GM23338 (cell line): ENCODE data around the gene DTHD1. TPM values are rescaled to one million over a fixed set of nuclear protein-coding genes. Genes with fewer than 3 reads are reported as not detected.

ENCODE experiments used
- ATAC-seq: fragments of 200-7000 bp; cut with Tn5 transposase; 3 replicates; pipeline ENCODE4 v1.9.1; 2020
- DNase-seq: peaks from one replicate; pipeline ENCODE4 v3.0.0-alpha.2; 2015; ENCODE audit warnings: low spot score
- H2AFZ ChIP-seq: fragments of 200-600 bp; sonication (generic); 2 replicates; pipeline ENCODE4 v1.8.0; 2016; ENCODE audit warnings: antibody characterized with exemption, mild to moderate bottlenecking, moderate library complexity
- H3F3A ChIP-seq: fragments of 200-600 bp; sonication (generic); replicated peaks from 2 replicates; pipeline ENCODE4 v1.8.0; 2017; ENCODE audit warnings: antibody characterized with exemption, mixed run types, low read depth
- H3K27ac ChIP-seq: fragments of 200-600 bp; sonication (generic); 2 replicates; pipeline ENCODE4 v1.6.1; 2016; ENCODE audit warnings: low read depth
- H3K27me3 ChIP-seq: fragments of 200-600 bp; sonication (generic); 2 replicates; pipeline ENCODE4 v1.8.0; 2016; ENCODE audit warnings: mild to moderate bottlenecking, mixed run types, moderate library complexity; ENCODE audit not compliant: insufficient read depth
- H3K36me3 ChIP-seq: fragments of 200-600 bp; sonication (generic); 2 replicates; pipeline ENCODE4 v1.8.0; 2016; ENCODE audit warnings: mild to moderate bottlenecking; ENCODE audit not compliant: insufficient read depth
- H3K4me1 ChIP-seq: fragments of 200-600 bp; sonication (generic); 2 replicates; pipeline ENCODE4 v1.8.0; 2016; ENCODE audit warnings: mild to moderate bottlenecking, moderate library complexity; ENCODE audit not compliant: insufficient read depth
- H3K4me2 ChIP-seq: fragments of 200-600 bp; sonication (generic); 2 replicates; pipeline ENCODE4 v1.7.1; 2017; ENCODE audit warnings: mixed run types
- H3K4me3 ChIP-seq: fragments of 200-600 bp; sonication (generic); 2 replicates; pipeline ENCODE4 v1.6.1; 2016; ENCODE audit warnings: mixed run types
- H3K79me2 ChIP-seq: fragments of 200-600 bp; sonication (generic); replicated peaks from 2 replicates; pipeline ENCODE4 v1.8.0; 2017; ENCODE audit warnings: mild to moderate bottlenecking; ENCODE audit not compliant: insufficient read depth
- H3K9me2 ChIP-seq: fragments of 200-600 bp; sonication (generic); 2 replicates; pipeline ENCODE4 v1.8.0; 2017; ENCODE audit not compliant: insufficient read depth
- H4K20me1 ChIP-seq: fragments of 200-600 bp; sonication (generic); replicated peaks from 2 replicates; pipeline ENCODE4 v1.8.0; 2017; ENCODE audit warnings: mild to moderate bottlenecking; ENCODE audit not compliant: insufficient read depth
- H3K27ac Mint-ChIP-seq: 2 replicates; pipeline ENCODE4 v1.8.0; 2020; ENCODE audit warnings: inconsistent platforms, mild to moderate bottlenecking, moderate library complexity, mixed read lengths
- H3K27me3 Mint-ChIP-seq: 3 replicates; pipeline ENCODE4 v1.8.0; 2022; ENCODE audit warnings: low read depth, mild to moderate bottlenecking, moderate library complexity, mixed read lengths, inconsistent platforms; ENCODE audit not compliant: insufficient read depth, poor library complexity
- H3K36me3 Mint-ChIP-seq: 3 replicates; pipeline ENCODE4 v1.8.0; 2021; ENCODE audit warnings: low read depth, mild to moderate bottlenecking, inconsistent platforms, moderate library complexity, mixed read lengths
- H3K4me1 Mint-ChIP-seq: 3 replicates; pipeline ENCODE4 v1.8.0; 2020; ENCODE audit warnings: mild to moderate bottlenecking, inconsistent platforms, mixed read lengths
- H3K4me3 Mint-ChIP-seq: 3 replicates; pipeline ENCODE4 v1.8.0; 2021; ENCODE audit warnings: moderate library complexity, mild to moderate bottlenecking, inconsistent platforms, mixed read lengths
- H3K9me3 Mint-ChIP-seq: 3 replicates; pipeline ENCODE4 v1.8.0; 2020; ENCODE audit warnings: moderate library complexity, mild to moderate bottlenecking, inconsistent platforms, mixed read lengths
- CREB1 ChIP-seq: fragments of 250-450 bp; sonication (Bioruptor Pico); IDR thresholded peaks from 2 replicates; pipeline ENCODE4 v1.5.0; 2020; ENCODE audit warnings: low read depth, mild to moderate bottlenecking, moderate library complexity
- EZH2 ChIP-seq: fragments of 200-600 bp; sonication (generic); IDR thresholded peaks from one replicate; pipeline ENCODE4 v1.8.0; 2017; ENCODE audit warnings: antibody characterized with exemption, mild to moderate bottlenecking, low read depth; ENCODE audit not compliant: unreplicated experiment
- EZH2phosphoT487 ChIP-seq: fragments of 200-600 bp; sonication (generic); IDR thresholded peaks from one replicate; pipeline ENCODE4 v1.8.1; 2018; ENCODE audit warnings: antibody characterized with exemption; ENCODE audit not compliant: unreplicated experiment
- JUNB ChIP-seq: IDR thresholded peaks from one replicate; pipeline ENCODE4 v1.6.1; 2016; ENCODE audit warnings: antibody characterized with exemption; ENCODE audit not compliant: unreplicated experiment
- NANOG ChIP-seq: IDR thresholded peaks from 2 replicates; pipeline ENCODE4 v1.6.1; 2016; ENCODE audit warnings: antibody characterized with exemption, borderline replicate concordance
- POLR2AphosphoS5 ChIP-seq: IDR thresholded peaks from 2 replicates; pipeline ENCODE4 v1.6.1; 2016; ENCODE audit warnings: antibody characterized with exemption, low read depth
- STAT1 ChIP-seq: IDR thresholded peaks from one replicate; pipeline ENCODE4 v1.6.1; 2016; ENCODE audit warnings: antibody characterized with exemption; ENCODE audit not compliant: unreplicated experiment
- ZNF114 ChIP-seq: fragments of 250-450 bp; sonication (Bioruptor Pico); IDR thresholded peaks from 2 replicates; pipeline ENCODE4 v1.5.0; 2020; ENCODE audit warnings: mild to moderate bottlenecking, moderate library complexity
- ZNF331 ChIP-seq: fragments of 250-450 bp; sonication (Bioruptor Pico); IDR thresholded peaks from 2 replicates; pipeline ENCODE4 v1.5.0; 2020; ENCODE audit warnings: low read depth, mild to moderate bottlenecking, moderate library complexity
- polyA plus RNA-seq: library from polyadenylated mRNA; unstranded; fragments of >200 nt; fragmentation: Nextera tagmentation; extraction: Ambion mirVana; gene quantifications from 2 replicates; pipeline ENCODE4 v1.2.1, GENCODE V29; 2016
- total RNA-seq: library from RNA; depleted of rRNA; stranded (reverse); fragments of >200 nt; shearing (Covaris generic); gene quantifications from 2 replicates; pipeline ENCODE4 v1.2.3, GENCODE V29; 2014
- TF ChIP-seq, protein P1 (sequence below): IDR thresholded peaks from one replicate; pipeline ENCODE4 v1.6.1; 2018; ENCODE audit warnings: antibody characterized with exemption; ENCODE audit not compliant: unreplicated experiment
- TF ChIP-seq, protein P2 (sequence below), 2 experiments: fragments of 200-600 bp in 1 of 2; sonication (generic) in 1 of 2; conservative IDR thresholded peaks; 2 replicates each; pipeline versions ENCODE4 v1.5.1 to v1.6.1; 2016 to 2017; ENCODE audit warnings: antibody characterized with exemption in 2 of 2, low read depth in 2 of 2, mild to moderate bottlenecking in 2 of 2, moderate library complexity in 1 of 2
- TF ChIP-seq, protein P3 (sequence below): IDR thresholded peaks from 2 replicates; pipeline ENCODE4 v1.6.1; 2016; ENCODE audit warnings: antibody characterized with exemption

The DTHD1 gene
- total and polyA plus RNA-seq, 2 experiments from 2014 or later = not detected

- Histone ChIP-seq H3K36me3 (no peaks in the 10 kb centered on the region), H4K20me1 (no peaks in the 10 kb centered on the region), H3K79me2 (no peaks in the 10 kb centered on the region), H3F3A (no peaks in the 10 kb centered on the region), H2AFZ (no peak overlapping the region), H3K27ac (no peak overlapping the region), H3K27me3 (no peaks in the 10 kb centered on the region), H3K9me2 (no peaks in the 10 kb centered on the region), H3K4me2 (no peak overlapping the region), H3K4me3 (no peak overlapping the region), H3K4me1 (no peaks in the 10 kb centered on the region)
- no peak for ATAC-seq
- no peak for DNase-seq
- Mint-ChIP-seq H3K36me3 (no peaks in the 10 kb centered on the region), H3K4me3 (no peak overlapping the region), H3K9me3 (no peaks in the 10 kb centered on the region), H3K4me1 (no peaks in the 10 kb centered on the region), H3K27ac (no peak overlapping the region), H3K27me3 (no peaks in the 10 kb centered on the region)
- TF ChIP-seq EZH2phosphoT487 (no peak), NANOG (no peak), ZNF331 (no peak), POLR2AphosphoS5 (no peak), EZH2 (no peak), JUNB (no peak)
- TF ChIP-seq, protein P1, sequence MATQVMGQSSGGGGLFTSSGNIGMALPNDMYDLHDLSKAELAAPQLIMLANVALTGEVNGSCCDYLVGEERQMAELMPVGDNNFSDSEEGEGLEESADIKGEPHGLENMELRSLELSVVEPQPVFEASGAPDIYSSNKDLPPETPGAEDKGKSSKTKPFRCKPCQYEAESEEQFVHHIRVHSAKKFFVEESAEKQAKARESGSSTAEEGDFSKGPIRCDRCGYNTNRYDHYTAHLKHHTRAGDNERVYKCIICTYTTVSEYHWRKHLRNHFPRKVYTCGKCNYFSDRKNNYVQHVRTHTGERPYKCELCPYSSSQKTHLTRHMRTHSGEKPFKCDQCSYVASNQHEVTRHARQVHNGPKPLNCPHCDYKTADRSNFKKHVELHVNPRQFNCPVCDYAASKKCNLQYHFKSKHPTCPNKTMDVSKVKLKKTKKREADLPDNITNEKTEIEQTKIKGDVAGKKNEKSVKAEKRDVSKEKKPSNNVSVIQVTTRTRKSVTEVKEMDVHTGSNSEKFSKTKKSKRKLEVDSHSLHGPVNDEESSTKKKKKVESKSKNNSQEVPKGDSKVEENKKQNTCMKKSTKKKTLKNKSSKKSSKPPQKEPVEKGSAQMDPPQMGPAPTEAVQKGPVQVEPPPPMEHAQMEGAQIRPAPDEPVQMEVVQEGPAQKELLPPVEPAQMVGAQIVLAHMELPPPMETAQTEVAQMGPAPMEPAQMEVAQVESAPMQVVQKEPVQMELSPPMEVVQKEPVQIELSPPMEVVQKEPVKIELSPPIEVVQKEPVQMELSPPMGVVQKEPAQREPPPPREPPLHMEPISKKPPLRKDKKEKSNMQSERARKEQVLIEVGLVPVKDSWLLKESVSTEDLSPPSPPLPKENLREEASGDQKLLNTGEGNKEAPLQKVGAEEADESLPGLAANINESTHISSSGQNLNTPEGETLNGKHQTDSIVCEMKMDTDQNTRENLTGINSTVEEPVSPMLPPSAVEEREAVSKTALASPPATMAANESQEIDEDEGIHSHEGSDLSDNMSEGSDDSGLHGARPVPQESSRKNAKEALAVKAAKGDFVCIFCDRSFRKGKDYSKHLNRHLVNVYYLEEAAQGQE = no peak
These were observed 22.8 kb downstream of the DTHD1 start for GRCh38 chr4:36304138-36304681.

GRCh38 chr4:36308150-36308549 lies 26.7 kb downstream of the DTHD1 start:
- Mint-ChIP-seq H3K36me3 (no peaks in the 10 kb centered on the region), H3K9me3 (no peaks in the 10 kb centered on the region), H3K4me3 (no peak overlapping the region), H3K27ac (no peak overlapping the region), H3K4me1 (no peaks in the 10 kb centered on the region), H3K27me3 (no peaks in the 10 kb centered on the region)
- Histone ChIP-seq H3K79me2 (no peaks in the 10 kb centered on the region), H3K36me3 (no peaks in the 10 kb centered on the region), H3K27me3 (no peaks in the 10 kb centered on the region), H3K4me2 (no peak overlapping the region), H2AFZ (no peak overlapping the region), H3K27ac (no peak overlapping the region), H3K4me1 (no peaks in the 10 kb centered on the region), H4K20me1 (no peaks in the 10 kb centered on the region), H3F3A (no peaks in the 10 kb centered on the region), H3K4me3 (no peak overlapping the region), H3K9me2 (no peaks in the 10 kb centered on the region)
- ATAC-seq (no peak), DNase-seq (no peak)
- TF ChIP-seq CREB1 (CRISPR knock-in tag) = no peak
- TF ChIP-seq EZH2 = no peak
- TF ChIP-seq, protein P1 = no peak
- no peak for TF ChIP-seq NANOG
- TF ChIP-seq POLR2AphosphoS5 = no peak
- no peak for TF ChIP-seq ZNF114
- TF ChIP-seq, protein P2, sequence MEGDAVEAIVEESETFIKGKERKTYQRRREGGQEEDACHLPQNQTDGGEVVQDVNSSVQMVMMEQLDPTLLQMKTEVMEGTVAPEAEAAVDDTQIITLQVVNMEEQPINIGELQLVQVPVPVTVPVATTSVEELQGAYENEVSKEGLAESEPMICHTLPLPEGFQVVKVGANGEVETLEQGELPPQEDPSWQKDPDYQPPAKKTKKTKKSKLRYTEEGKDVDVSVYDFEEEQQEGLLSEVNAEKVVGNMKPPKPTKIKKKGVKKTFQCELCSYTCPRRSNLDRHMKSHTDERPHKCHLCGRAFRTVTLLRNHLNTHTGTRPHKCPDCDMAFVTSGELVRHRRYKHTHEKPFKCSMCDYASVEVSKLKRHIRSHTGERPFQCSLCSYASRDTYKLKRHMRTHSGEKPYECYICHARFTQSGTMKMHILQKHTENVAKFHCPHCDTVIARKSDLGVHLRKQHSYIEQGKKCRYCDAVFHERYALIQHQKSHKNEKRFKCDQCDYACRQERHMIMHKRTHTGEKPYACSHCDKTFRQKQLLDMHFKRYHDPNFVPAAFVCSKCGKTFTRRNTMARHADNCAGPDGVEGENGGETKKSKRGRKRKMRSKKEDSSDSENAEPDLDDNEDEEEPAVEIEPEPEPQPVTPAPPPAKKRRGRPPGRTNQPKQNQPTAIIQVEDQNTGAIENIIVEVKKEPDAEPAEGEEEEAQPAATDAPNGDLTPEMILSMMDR (conservative IDR thresholded peaks at IDR 0.05; ENCODE audit: low read depth in 2 of 2) = no peak
- no peak for TF ChIP-seq JUNB
- no peak for TF ChIP-seq STAT1
- TF ChIP-seq EZH2phosphoT487 = no peak
- TF ChIP-seq, protein P3, sequence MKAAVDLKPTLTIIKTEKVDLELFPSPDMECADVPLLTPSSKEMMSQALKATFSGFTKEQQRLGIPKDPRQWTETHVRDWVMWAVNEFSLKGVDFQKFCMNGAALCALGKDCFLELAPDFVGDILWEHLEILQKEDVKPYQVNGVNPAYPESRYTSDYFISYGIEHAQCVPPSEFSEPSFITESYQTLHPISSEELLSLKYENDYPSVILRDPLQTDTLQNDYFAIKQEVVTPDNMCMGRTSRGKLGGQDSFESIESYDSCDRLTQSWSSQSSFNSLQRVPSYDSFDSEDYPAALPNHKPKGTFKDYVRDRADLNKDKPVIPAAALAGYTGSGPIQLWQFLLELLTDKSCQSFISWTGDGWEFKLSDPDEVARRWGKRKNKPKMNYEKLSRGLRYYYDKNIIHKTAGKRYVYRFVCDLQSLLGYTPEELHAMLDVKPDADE = no peak
